ENCODE measurements around the gene ABCC9.
"Not testable (repeated sequence)": the region's sequence is repeated elsewhere in the genome, so short reads cannot be mapped to it uniquely, and the experiment has no call there.

The ABCC9 gene

DNA sequence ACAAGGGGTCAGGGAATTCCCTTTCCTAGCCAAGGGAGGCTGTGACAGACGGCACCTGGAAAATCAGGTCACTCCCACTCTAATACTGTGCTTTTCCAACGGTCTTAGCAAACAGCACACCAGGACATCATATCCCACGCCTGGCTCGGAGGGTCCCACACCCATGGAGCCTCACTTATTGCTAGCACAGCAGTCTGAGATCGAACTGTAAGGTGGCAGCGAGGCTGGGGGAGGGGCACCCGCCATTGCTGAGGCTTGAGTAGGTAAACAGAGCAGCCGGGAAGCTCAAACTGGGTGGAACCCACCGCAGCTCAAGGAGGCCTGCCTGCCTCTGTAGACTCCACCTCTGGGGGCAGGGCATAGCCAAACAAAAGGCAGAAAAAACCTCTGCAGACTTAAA, 41.7 kb downstream of the ABCC9 start:
- H3K4me3 ChIP-seq (ENCODE audit: control insufficient read depth in 1 of 7, extremely low read depth in 1 of 7, insufficient read depth in 4 of 7, low read depth in 2 of 7, low read length in 6 of 7); H3K27ac ChIP-seq (ENCODE audit: insufficient read depth in 1 of 2, low read depth in 1 of 2, low read length in 2 of 2, poor library complexity in 1 of 2, severe bottlenecking in 2 of 2); H3K27me3 ChIP-seq (replicated peaks in 2 of 5; ENCODE audit: control insufficient read depth in 4 of 5, insufficient read depth in 5 of 5, low read length in 4 of 5); POLR2A ChIA-PET; H3K4me1 ChIP-seq (ENCODE audit: control extremely low read depth in 1 of 4, control insufficient read depth in 4 of 4, insufficient read depth in 4 of 4, low read length in 3 of 4); H3K9me3 ChIP-seq (ENCODE audit: control extremely low read depth in 1 of 5, control insufficient read depth in 4 of 5, insufficient read depth in 2 of 5, low read depth in 1 of 5, low read length in 4 of 5); CTCF ChIA-PET; DNase-seq; H3K36me3 ChIP-seq (ENCODE audit: control insufficient read depth in 4 of 4, insufficient read depth in 4 of 4, low read length in 3 of 4): not testable (repeated sequence)
- 93% methylated on average over 7 of the region's 9 CpGs for WGBS (ENCODE audit: insufficient coverage)

DNA sequence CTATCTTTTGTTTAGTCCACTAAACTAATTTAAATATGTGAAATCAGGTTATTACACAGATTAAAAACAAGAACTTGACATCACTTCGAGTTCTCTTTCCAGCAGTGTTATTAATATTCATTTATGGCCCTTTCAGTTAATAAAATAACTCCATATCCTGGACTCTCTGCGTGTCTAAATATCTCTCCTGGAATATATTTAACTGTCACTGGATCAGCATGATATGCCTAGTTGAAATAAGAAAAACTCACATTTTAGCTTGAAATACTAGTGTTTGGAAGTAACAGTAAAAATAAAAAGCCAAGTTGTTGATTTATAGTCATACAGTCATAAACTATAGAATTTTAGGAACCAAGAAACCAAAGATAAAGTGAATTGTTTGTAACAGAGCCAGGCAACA, 45.6 kb downstream of the ABCC9 start:
- Histone ChIP-seq H3K4me1 (ENCODE audit: control extremely low read depth in 1 of 4, control insufficient read depth in 4 of 4, insufficient read depth in 4 of 4, low read length in 3 of 4) (no peaks in the 10 kb centered on the region), H3K4me3 (ENCODE audit: control insufficient read depth in 1 of 7, extremely low read depth in 1 of 7, insufficient read depth in 4 of 7, low read depth in 2 of 7, low read length in 6 of 7) (no peak overlapping the region), H3K9me3 (ENCODE audit: control extremely low read depth in 1 of 5, control insufficient read depth in 4 of 5, insufficient read depth in 2 of 5, low read depth in 1 of 5, low read length in 4 of 5) (no peaks in the 10 kb centered on the region), H3K27ac (ENCODE audit: insufficient read depth in 1 of 2, low read depth in 1 of 2, low read length in 2 of 2, poor library complexity in 1 of 2, severe bottlenecking in 2 of 2) (no peak overlapping the region), H3K27me3 (replicated peaks in 2 of 5; ENCODE audit: control insufficient read depth in 4 of 5, insufficient read depth in 5 of 5, low read length in 4 of 5) (peaks cover 0 to 2% (median 0%) of the 10 kb centered on the region in 5 experiments), H3K36me3 (ENCODE audit: control insufficient read depth in 4 of 4, insufficient read depth in 4 of 4, low read length in 3 of 4) (no peaks in the 10 kb centered on the region)
- DNase-seq: no peak
- WGBS (ENCODE audit: insufficient coverage): no CpG with 5 or more reads among the region's 2 CpGs
- ChIA-PET CTCF (no interaction called here), POLR2A (no interaction called here)

DNA sequence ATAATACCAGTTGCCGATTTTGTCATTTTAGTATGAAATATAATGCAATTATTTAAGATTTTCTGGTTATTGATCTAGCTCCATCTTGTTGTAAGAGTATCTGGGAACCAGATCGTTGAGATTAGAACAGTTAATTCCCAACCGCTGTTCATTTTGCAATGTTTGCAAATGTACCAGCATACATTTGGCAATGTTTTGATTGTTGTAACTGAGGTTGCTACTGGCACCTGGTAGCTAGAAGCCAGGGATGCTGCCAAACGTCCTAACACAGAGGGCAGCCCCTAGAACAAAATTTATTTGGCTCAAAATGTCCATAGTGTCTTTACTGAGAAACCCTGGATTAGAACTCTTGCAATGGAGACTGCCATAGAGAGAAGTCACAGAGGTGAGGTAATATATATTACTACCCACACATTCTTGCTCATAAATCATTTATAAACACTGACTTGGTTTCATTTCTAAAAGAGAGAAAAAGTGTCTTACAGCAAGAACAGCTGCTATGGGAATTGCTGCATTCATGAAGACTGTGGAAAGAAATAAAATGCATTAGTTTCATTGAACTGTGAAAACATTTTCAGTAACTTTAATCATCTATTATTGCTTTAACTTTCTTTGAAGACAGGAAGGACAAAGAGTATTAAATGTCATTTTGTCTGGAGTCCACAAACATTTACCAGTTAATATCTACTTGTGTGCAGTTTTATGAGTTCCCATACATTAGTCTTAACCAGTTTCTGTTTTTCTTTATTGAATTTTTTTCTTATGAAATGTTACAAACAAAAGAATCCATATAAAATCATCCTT, 46.2 kb downstream of the ABCC9 start:
- Histone ChIP-seq H3K36me3 (ENCODE audit: control insufficient read depth in 4 of 4, insufficient read depth in 4 of 4, low read length in 3 of 4) (no peaks in the 10 kb centered on the region), H3K9me3 (ENCODE audit: control extremely low read depth in 1 of 5, control insufficient read depth in 4 of 5, insufficient read depth in 2 of 5, low read depth in 1 of 5, low read length in 4 of 5) (no peaks in the 10 kb centered on the region), H3K4me1 (ENCODE audit: control extremely low read depth in 1 of 4, control insufficient read depth in 4 of 4, insufficient read depth in 4 of 4, low read length in 3 of 4) (no peaks in the 10 kb centered on the region), H3K27ac (ENCODE audit: insufficient read depth in 1 of 2, low read depth in 1 of 2, low read length in 2 of 2, poor library complexity in 1 of 2, severe bottlenecking in 2 of 2) (no peak overlapping the region), H3K27me3 (replicated peaks in 2 of 5; ENCODE audit: control insufficient read depth in 4 of 5, insufficient read depth in 5 of 5, low read length in 4 of 5) (peaks cover 0 to 2% (median 0%) of the 10 kb centered on the region in 5 experiments), H3K4me3 (ENCODE audit: control insufficient read depth in 1 of 7, extremely low read depth in 1 of 7, insufficient read depth in 4 of 7, low read depth in 2 of 7, low read length in 6 of 7) (no peak overlapping the region)
- DNase-seq: no peak
- ChIA-PET CTCF (no interaction called here), POLR2A (no interaction called here)
- WGBS (ENCODE audit: insufficient coverage): 93% methylated on average over 2 of the region's 4 CpGs

DNA sequence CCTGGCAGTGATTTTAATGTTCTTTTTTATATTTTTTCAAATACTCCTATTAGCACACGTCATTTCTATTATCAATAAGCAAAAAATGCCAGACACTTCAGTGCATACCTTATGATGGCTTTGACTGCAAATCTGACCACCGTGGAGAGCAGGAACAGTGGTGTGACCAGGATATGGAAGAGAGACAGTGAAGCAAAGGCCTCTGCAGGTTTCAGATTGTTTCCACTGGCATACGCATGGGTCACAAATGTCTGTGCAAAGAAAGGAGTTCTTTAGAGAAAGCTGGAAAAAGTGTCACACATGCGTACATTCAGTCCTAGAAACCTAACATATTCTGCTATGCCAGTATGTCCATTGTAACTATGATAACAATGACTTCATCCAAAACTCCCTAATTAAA, 47.3 kb downstream of the ABCC9 start:
- Histone ChIP-seq H3K27ac (ENCODE audit: insufficient read depth in 1 of 2, low read depth in 1 of 2, low read length in 2 of 2, poor library complexity in 1 of 2, severe bottlenecking in 2 of 2) (no peak overlapping the region), H3K36me3 (ENCODE audit: control insufficient read depth in 4 of 4, insufficient read depth in 4 of 4, low read length in 3 of 4) (no peaks in the 10 kb centered on the region), H3K4me3 (ENCODE audit: control insufficient read depth in 1 of 7, extremely low read depth in 1 of 7, insufficient read depth in 4 of 7, low read depth in 2 of 7, low read length in 6 of 7) (no peak overlapping the region), H3K4me1 (ENCODE audit: control extremely low read depth in 1 of 4, control insufficient read depth in 4 of 4, insufficient read depth in 4 of 4, low read length in 3 of 4) (no peaks in the 10 kb centered on the region), H3K9me3 (ENCODE audit: control extremely low read depth in 1 of 5, control insufficient read depth in 4 of 5, insufficient read depth in 2 of 5, low read depth in 1 of 5, low read length in 4 of 5) (no peaks in the 10 kb centered on the region), H3K27me3 (replicated peaks in 2 of 5; ENCODE audit: control insufficient read depth in 4 of 5, insufficient read depth in 5 of 5, low read length in 4 of 5) (peaks cover 0 to 2% (median 0%) of the 10 kb centered on the region in 5 experiments)
- CTCF ChIA-PET: no interaction called here
- DNase-seq: no peak
- whole genome bisulfite sequencing (ENCODE audit: insufficient coverage): 100% methylated on average over 2 of the region's 4 CpGs
- POLR2A ChIA-PET: no interaction called here

DNA sequence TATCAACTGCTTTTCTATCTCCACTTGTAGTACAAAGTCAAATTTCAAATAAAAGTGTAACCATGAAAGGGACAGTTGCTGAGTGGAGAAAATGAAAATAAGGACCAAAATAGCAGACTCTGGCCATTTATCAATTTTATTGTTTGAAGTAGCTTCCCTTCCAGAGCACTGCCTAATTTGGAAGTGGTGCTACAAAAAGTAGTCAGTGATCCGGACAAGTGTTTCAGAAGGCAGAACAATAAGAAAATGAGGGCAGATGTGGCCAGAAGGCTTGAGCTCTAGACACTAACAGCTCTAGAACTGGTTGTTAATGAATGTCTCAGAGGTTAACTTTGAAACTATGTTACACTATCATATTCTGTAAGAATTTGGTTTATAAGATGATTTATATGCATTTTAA, 48.9 kb downstream of the ABCC9 start:
- no peak overlapping the region for H3K4me3 ChIP-seq (ENCODE audit: control insufficient read depth in 1 of 7, extremely low read depth in 1 of 7, insufficient read depth in 4 of 7, low read depth in 2 of 7, low read length in 6 of 7)

DNA sequence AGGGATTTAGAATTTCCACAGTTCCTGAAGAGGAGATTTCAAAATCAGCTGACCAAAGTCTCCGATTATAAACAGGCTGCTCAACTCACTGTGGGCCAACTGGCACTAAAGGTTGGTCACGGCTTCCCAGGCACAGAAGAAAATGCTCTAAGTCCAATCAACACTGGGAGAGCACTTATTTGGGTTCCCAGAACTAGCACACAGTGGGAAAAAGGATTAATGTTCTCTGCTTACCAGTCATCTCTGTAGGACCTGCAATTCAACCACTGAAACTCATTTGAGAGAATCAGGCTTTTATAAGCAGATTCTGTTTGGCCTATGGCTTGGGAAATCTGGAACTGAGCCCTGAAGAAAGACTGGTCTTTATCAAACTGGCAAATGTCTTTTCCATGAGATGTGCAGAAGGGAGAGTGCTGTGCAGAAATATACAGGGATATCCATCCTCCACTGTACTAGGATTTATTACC, 49.4 kb downstream of the ABCC9 start:
- Histone ChIP-seq H3K9me3 (ENCODE audit: control extremely low read depth in 1 of 5, control insufficient read depth in 4 of 5, insufficient read depth in 2 of 5, low read depth in 1 of 5, low read length in 4 of 5) (no peaks in the 10 kb centered on the region), H3K27me3 (replicated peaks in 2 of 5; ENCODE audit: control insufficient read depth in 4 of 5, insufficient read depth in 5 of 5, low read length in 4 of 5) (peaks cover 0 to 2% (median 0%) of the 10 kb centered on the region in 5 experiments), H3K27ac (ENCODE audit: insufficient read depth in 1 of 2, low read depth in 1 of 2, low read length in 2 of 2, poor library complexity in 1 of 2, severe bottlenecking in 2 of 2) (no peak overlapping the region), H3K36me3 (ENCODE audit: control insufficient read depth in 4 of 4, insufficient read depth in 4 of 4, low read length in 3 of 4) (no peaks in the 10 kb centered on the region), H3K4me3 (ENCODE audit: control insufficient read depth in 1 of 7, extremely low read depth in 1 of 7, insufficient read depth in 4 of 7, low read depth in 2 of 7, low read length in 6 of 7) (no peak overlapping the region), H3K4me1 (ENCODE audit: control extremely low read depth in 1 of 4, control insufficient read depth in 4 of 4, insufficient read depth in 4 of 4, low read length in 3 of 4) (no peaks in the 10 kb centered on the region)
- DNase-seq: no peak
- POLR2A ChIA-PET: no interaction called here
- CTCF ChIA-PET: no interaction called here
- WGBS (ENCODE audit: insufficient coverage): 88% methylated on average over 2 of the region's 2 CpGs

More for the DNA sequence above, 48.9 kb downstream of the ABCC9 start:
- no peaks in the 10 kb centered on the region for H3K9me3 ChIP-seq (ENCODE audit: control extremely low read depth in 1 of 5, control insufficient read depth in 4 of 5, insufficient read depth in 2 of 5, low read depth in 1 of 5, low read length in 4 of 5)
- no peaks in the 10 kb centered on the region for H3K4me1 ChIP-seq (ENCODE audit: control extremely low read depth in 1 of 4, control insufficient read depth in 4 of 4, insufficient read depth in 4 of 4, low read length in 3 of 4)
- WGBS (ENCODE audit: insufficient coverage): 100% methylated on average over 1 of the region's 1 CpG
- H3K36me3 ChIP-seq (ENCODE audit: control insufficient read depth in 4 of 4, insufficient read depth in 4 of 4, low read length in 3 of 4): no peaks in the 10 kb centered on the region
- CTCF ChIA-PET: no interaction called here
- POLR2A ChIA-PET: no interaction called here
- no peak overlapping the region for H3K27ac ChIP-seq (ENCODE audit: insufficient read depth in 1 of 2, low read depth in 1 of 2, low read length in 2 of 2, poor library complexity in 1 of 2, severe bottlenecking in 2 of 2)
- H3K27me3 ChIP-seq (replicated peaks in 2 of 5; ENCODE audit: control insufficient read depth in 4 of 5, insufficient read depth in 5 of 5, low read length in 4 of 5): peaks cover 0 to 2% (median 0%) of the 10 kb centered on the region in 5 experiments
- DNase-seq: no peak

DNA sequence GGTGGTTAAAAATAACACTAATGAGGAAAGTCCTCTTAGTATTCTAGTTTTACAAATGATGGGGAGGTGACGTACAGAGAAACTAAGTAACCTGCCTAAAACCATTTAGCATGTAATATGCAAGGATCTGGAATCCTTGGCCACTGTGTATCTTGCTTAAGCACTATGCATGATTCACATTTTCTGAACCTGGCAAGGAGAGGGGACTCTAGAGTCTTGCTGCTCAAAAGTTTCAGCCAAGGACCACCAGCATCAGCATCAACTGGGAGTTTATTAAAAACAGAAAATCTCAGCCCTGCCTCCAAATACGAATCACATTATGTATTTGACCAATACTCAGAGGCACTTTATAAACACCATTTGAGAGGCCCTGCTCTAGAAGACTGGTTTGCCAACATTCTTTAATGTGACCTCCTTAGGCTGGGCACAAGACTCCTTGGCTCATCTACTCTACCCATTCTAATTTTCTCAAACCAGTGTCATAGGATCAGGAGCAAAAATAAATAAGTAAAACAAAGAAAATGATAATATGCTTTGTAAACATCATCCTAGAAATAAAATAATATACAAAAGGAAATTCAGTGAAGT, 52.9 kb downstream of the ABCC9 start:
- 100% methylated on average over 1 of the region's 2 CpGs for WGBS (ENCODE audit: insufficient coverage)
- Histone ChIP-seq H3K27ac (ENCODE audit: insufficient read depth in 1 of 2, low read depth in 1 of 2, low read length in 2 of 2, poor library complexity in 1 of 2, severe bottlenecking in 2 of 2) (no peak overlapping the region), H3K36me3 (ENCODE audit: control insufficient read depth in 4 of 4, insufficient read depth in 4 of 4, low read length in 3 of 4) (no peaks in the 10 kb centered on the region), H3K27me3 (replicated peaks in 2 of 5; ENCODE audit: control insufficient read depth in 4 of 5, insufficient read depth in 5 of 5, low read length in 4 of 5) (no peaks in the 10 kb centered on the region), H3K9me3 (ENCODE audit: control extremely low read depth in 1 of 5, control insufficient read depth in 4 of 5, insufficient read depth in 2 of 5, low read depth in 1 of 5, low read length in 4 of 5) (no peaks in the 10 kb centered on the region), H3K4me1 (ENCODE audit: control extremely low read depth in 1 of 4, control insufficient read depth in 4 of 4, insufficient read depth in 4 of 4, low read length in 3 of 4) (no peaks in the 10 kb centered on the region), H3K4me3 (ENCODE audit: control insufficient read depth in 1 of 7, extremely low read depth in 1 of 7, insufficient read depth in 4 of 7, low read depth in 2 of 7, low read length in 6 of 7) (no peak overlapping the region)
- ChIA-PET POLR2A (no interaction called here), CTCF (no interaction called here)
- DNase-seq: no peak
